ENCODE measurements around the gene HOXB7.

- no peak for TF ChIP-seq CTCF (conservative IDR thresholded peaks at IDR 0.05; ENCODE audit: low read depth in 2 of 2)
- TF ChIP-seq EZH2 (IDR thresholded peaks at IDR 0.05; ENCODE audit: low read depth, unreplicated experiment): peak; percentile 98
- TF ChIP-seq CREB1 (CRISPR knock-in tag; IDR thresholded peaks at IDR 0.05; ENCODE audit: low read depth): no peak
- no peak for TF ChIP-seq REST (IDR thresholded peaks at IDR 0.05; ENCODE audit: unreplicated experiment)
- no peak for TF ChIP-seq POLR2AphosphoS5 (IDR thresholded peaks at IDR 0.05; ENCODE audit: low read depth)
- TF ChIP-seq EZH2phosphoT487 (IDR thresholded peaks at IDR 0.05; ENCODE audit: unreplicated experiment): no peak
- no peak for TF ChIP-seq STAT1 (IDR thresholded peaks at IDR 0.05; ENCODE audit: unreplicated experiment)
- no peak for TF ChIP-seq NANOG (IDR thresholded peaks at IDR 0.05; ENCODE audit: borderline replicate concordance)
- TF ChIP-seq ZNF331 (CRISPR knock-in tag; IDR thresholded peaks at IDR 0.05; ENCODE audit: low read depth): no peak
- TF ChIP-seq JUNB (IDR thresholded peaks at IDR 0.05; ENCODE audit: unreplicated experiment): no peak
- TF ChIP-seq ETS1 (IDR thresholded peaks at IDR 0.05): no peak
Observed at GRCh38 chr17:48568499-48569239, 42.1 kb downstream of the HOXB7 start.

Data from GM23338 (cell line).